Type B pancreatic cell (in vitro differentiated cells): ENCODE data around the gene PRKD1. TPM values are rescaled to one million over a fixed set of nuclear protein-coding genes. Genes with fewer than 3 reads are reported as not detected.
"Not testable (repeated sequence)": the region's sequence is repeated elsewhere in the genome, so short reads cannot be mapped to it uniquely, and the experiment has no call there.

Source experiments
- DNase-seq: peaks from one replicate; pipeline ENCODE4 v3.0.0; 2021; ENCODE audit warnings: mixed read lengths; ENCODE audit not compliant: unreplicated experiment; ENCODE audit errors: extremely low spot score
- H3K27ac Mint-ChIP-seq: 2 replicates; pipeline ENCODE4 v1.8.0; 2021; ENCODE audit warnings: mild to moderate bottlenecking, mixed read lengths
- H3K27me3 Mint-ChIP-seq: 2 replicates; pipeline ENCODE4 v1.8.0; 2021; ENCODE audit warnings: mixed read lengths
- H3K36me3 Mint-ChIP-seq: 2 replicates; pipeline ENCODE4 v1.8.0; 2021; ENCODE audit warnings: mixed read lengths
- H3K4me1 Mint-ChIP-seq: one replicate; pipeline ENCODE4 v1.8.0; 2021; ENCODE audit warnings: mixed read lengths; ENCODE audit not compliant: unreplicated experiment
- H3K4me3 Mint-ChIP-seq: 2 replicates; pipeline ENCODE4 v1.8.0; 2021; ENCODE audit warnings: mild to moderate bottlenecking, mixed read lengths
- H3K9me3 Mint-ChIP-seq: 2 replicates; pipeline ENCODE4 v1.8.0; 2021; ENCODE audit warnings: mixed read lengths
- CTCF ChIP-seq: fragments of 200-600 bp; sonication (generic); conservative IDR thresholded peaks from 2 replicates; pipeline ENCODE4 v1.5.0; 2021; ENCODE audit warnings: antibody characterized with exemption, mild to moderate bottlenecking
- total RNA-seq: library from RNA; stranded (reverse); gene quantifications from 2 replicates; pipeline ENCODE4 v1.2.1, GENCODE V29; 2021; ENCODE audit warnings: low replicate concordance

PRKD1 gene
- total RNA-seq, 1 donor from 2014 or later: 16.3 TPM

DNA sequence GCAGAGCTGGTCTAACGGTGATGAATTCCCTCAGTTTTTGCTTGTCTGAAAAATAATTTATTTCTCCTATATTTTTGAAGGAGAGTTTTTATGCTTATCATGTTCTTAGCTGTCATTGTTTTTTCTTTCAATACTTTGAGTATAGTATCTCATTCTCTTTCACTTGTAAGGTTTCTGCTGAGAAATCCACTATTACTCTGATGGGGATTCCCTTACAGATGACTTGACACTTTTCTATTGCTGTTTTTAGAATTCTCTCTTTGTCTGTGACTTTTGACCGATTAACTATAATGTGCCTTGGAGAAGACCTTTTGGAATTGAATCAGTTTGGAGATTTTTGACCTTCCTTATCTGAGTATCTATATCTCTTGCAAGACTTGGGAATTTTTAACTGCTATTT, 139.6 kb downstream of the PRKD1 start:
- Mint-ChIP-seq H3K9me3 (peaks cover 3% of the 10 kb centered on the region), H3K36me3 (no peaks in the 10 kb centered on the region), H3K27me3 (no peaks in the 10 kb centered on the region), H3K4me3 (no peak overlapping the region), H3K27ac (no peak overlapping the region), H3K4me1 (no peaks in the 10 kb centered on the region)
- no peak for DNase-seq
- no peak for TF ChIP-seq CTCF

- no peak for TF ChIP-seq CTCF
- no peaks in the 10 kb centered on the region for H3K27me3 Mint-ChIP-seq
These were observed 144.1 kb downstream of the PRKD1 start for GRCh38 chr14:29783556-29783955.

GRCh38 chr14:29782041-29782440, 145.6 kb downstream of the PRKD1 start:
- no peak for TF ChIP-seq CTCF

More at GRCh38 chr14:29783556-29783955, 144.1 kb downstream of the PRKD1 start:
- peaks cover 4% of the 10 kb centered on the region for H3K9me3 Mint-ChIP-seq
- no peak for DNase-seq
- H3K27ac Mint-ChIP-seq: no peak overlapping the region
- no peak overlapping the region for H3K4me3 Mint-ChIP-seq
- H3K4me1 Mint-ChIP-seq: no peaks in the 10 kb centered on the region
- no peaks in the 10 kb centered on the region for H3K36me3 Mint-ChIP-seq

DNA sequence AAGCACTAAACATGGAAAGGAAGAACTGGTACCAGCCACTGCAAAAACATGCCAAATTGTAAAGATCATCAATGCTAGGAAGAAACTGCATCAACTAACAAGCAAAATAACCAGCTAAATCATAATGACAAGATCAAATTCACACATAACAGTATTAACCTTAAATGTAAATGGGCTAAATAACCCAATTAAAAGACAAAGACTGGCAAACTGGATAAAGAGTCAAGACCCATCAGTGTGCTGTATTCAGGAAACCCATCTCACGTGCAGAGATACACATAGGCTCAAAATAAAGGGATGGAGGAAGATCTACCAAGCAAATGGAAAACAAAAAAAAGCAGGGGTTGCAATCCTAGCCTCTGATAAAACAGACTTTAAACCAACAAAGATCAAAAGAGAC, 150.5 kb downstream of the PRKD1 start:
- H3K27me3 Mint-ChIP-seq, H3K36me3 Mint-ChIP-seq, H3K4me1 Mint-ChIP-seq, DNase-seq, H3K4me3 Mint-ChIP-seq, H3K27ac Mint-ChIP-seq: not testable (repeated sequence)
- H3K9me3 Mint-ChIP-seq: peaks cover 18% of the 10 kb centered on the region

More at GRCh38 chr14:29782041-29782440, 145.6 kb downstream of the PRKD1 start:
- no peaks in the 10 kb centered on the region for H3K4me1 Mint-ChIP-seq
- H3K4me3 Mint-ChIP-seq: no peak overlapping the region
- DNase-seq: no peak
- H3K9me3 Mint-ChIP-seq: peaks cover 10% of the 10 kb centered on the region
- no peak overlapping the region for H3K27ac Mint-ChIP-seq
- H3K36me3 Mint-ChIP-seq: no peaks in the 10 kb centered on the region
- no peaks in the 10 kb centered on the region for H3K27me3 Mint-ChIP-seq

DNA sequence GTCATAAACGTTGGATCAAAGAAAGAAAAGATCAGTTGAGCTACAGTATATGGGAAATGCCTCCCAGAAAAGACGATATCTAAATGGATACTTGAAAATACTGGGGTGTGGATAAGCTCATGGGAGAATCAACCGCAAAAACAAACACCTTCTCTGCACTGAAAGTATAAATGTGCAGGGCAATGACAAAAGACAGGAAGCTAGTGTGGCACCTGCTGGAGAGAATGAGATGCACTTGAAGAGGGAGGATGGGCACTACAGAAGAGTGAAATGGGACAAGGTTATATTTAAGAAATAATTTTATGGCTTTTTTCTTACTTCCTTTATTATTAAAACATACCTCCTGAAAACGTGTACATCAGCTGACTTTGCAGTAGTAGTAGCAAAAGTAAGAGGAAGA, 153.7 kb downstream of the PRKD1 start:
- H3K4me3 Mint-ChIP-seq: no peak overlapping the region
- no peak for TF ChIP-seq CTCF
- H3K27me3 Mint-ChIP-seq: no peaks in the 10 kb centered on the region
- DNase-seq: no peak
- H3K4me1 Mint-ChIP-seq: no peaks in the 10 kb centered on the region
- no peak overlapping the region for H3K27ac Mint-ChIP-seq
- peaks cover 24% of the 10 kb centered on the region for H3K9me3 Mint-ChIP-seq
- H3K36me3 Mint-ChIP-seq: no peaks in the 10 kb centered on the region

DNA sequence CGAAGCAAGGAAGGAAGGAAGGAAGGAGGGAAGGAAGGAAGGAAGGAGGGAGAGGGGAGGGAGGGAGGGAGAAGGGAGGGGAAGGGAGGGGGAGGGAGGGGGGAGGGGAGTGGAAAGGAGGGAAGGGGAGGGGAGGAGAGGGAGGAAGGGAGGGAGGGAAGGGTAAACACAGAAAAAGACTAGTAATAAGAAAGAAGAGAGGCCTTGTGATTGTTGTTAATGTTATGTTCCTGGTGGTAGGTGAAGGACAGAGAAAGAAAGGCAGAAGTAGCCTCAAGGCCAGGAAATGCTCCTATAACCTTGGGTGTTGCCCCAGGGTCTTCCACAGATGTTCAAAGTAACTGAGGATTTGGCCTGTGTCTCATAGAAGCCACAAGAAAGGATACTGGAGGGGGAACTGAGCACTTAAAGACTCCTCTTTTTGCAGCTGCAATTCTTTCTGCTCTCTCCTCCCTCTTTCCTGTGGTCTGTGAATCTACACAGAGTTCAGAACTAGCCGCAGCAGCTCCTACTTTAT, 164.2 kb downstream of the PRKD1 start:
- TF ChIP-seq CTCF: no peak
- Mint-ChIP-seq H3K27me3 (no peaks in the 10 kb centered on the region), H3K27ac (no peak overlapping the region), H3K4me1 (no peaks in the 10 kb centered on the region), H3K9me3 (no peaks in the 10 kb centered on the region), H3K36me3 (no peaks in the 10 kb centered on the region), H3K4me3 (no peak overlapping the region)
- no peak for DNase-seq
